Measurements from ENCODE around the gene S100A5.

- TF ChIP-seq CTCF (IDR thresholded peaks at IDR 0.05) (no peak), POLR2A (IDR thresholded peaks at IDR 0.05) (no peak)
These were observed 7.0 kb downstream of the S100A5 start for GRCh38 chr1:153533689-153534201.

Measured in thyroid gland (tissue), 4 donors.